AG09319 (cell line): Measurements from ENCODE around the gene FBXO17.
"Not testable (repeated sequence)": the region's sequence is repeated elsewhere in the genome, so short reads cannot be mapped to it uniquely, and the experiment has no call there.

Experiments used
- DNase-seq: peaks from one replicate; pipeline ENCODE4 v3.0.0-alpha.2; 2010; ENCODE audit warnings: low read depth; ENCODE audit errors: extremely low read depth
- TF ChIP-seq, protein P1 (sequence below): IDR thresholded peaks from 2 replicates; pipeline ENCODE4 v1.5.1; 2011; ENCODE audit warnings: low read depth, mild to moderate bottlenecking, inconsistent platforms, low read length, moderate library complexity

Gene FBXO17

DNA sequence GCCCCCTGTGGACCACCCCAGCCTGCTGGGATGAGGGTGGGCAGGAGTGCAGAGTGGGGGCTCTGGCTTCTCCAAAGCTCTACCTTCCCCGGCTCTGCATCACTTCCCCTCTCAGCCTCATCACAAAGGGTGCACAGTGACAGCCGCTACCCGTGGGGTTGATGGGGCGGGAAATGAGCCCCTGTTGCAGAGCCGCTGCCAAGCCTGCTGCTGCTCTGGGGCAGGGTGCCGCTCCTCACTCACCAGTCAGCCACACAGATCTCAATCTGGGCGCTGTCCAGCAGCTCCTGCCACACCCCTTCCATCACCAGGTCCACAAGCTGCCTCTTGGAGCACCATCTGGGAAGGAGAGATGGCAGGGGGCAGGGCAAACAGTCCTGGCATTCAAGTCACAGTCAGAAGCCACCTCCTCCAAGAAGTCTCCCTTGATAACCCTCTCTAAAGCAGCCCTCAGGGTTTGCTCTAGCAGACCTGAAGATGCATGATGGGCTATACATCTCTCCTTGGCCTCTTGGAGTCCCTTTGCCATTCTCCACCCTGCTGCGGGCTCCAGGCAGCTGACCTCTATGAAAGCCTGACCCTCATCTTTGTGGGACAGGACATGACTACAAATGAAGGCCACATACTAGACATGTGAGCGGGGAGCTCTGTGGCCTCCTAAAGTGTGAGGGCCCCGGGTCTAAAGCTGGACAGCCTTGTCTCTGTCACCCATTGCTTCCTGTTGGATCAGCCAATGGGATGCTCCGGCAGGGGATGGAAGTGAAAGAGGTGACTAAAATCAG lies 29.1 kb downstream of the FBXO17 start:
- DNase-seq = no peak
- TF ChIP-seq, protein P1, sequence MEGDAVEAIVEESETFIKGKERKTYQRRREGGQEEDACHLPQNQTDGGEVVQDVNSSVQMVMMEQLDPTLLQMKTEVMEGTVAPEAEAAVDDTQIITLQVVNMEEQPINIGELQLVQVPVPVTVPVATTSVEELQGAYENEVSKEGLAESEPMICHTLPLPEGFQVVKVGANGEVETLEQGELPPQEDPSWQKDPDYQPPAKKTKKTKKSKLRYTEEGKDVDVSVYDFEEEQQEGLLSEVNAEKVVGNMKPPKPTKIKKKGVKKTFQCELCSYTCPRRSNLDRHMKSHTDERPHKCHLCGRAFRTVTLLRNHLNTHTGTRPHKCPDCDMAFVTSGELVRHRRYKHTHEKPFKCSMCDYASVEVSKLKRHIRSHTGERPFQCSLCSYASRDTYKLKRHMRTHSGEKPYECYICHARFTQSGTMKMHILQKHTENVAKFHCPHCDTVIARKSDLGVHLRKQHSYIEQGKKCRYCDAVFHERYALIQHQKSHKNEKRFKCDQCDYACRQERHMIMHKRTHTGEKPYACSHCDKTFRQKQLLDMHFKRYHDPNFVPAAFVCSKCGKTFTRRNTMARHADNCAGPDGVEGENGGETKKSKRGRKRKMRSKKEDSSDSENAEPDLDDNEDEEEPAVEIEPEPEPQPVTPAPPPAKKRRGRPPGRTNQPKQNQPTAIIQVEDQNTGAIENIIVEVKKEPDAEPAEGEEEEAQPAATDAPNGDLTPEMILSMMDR = no peak

DNA sequence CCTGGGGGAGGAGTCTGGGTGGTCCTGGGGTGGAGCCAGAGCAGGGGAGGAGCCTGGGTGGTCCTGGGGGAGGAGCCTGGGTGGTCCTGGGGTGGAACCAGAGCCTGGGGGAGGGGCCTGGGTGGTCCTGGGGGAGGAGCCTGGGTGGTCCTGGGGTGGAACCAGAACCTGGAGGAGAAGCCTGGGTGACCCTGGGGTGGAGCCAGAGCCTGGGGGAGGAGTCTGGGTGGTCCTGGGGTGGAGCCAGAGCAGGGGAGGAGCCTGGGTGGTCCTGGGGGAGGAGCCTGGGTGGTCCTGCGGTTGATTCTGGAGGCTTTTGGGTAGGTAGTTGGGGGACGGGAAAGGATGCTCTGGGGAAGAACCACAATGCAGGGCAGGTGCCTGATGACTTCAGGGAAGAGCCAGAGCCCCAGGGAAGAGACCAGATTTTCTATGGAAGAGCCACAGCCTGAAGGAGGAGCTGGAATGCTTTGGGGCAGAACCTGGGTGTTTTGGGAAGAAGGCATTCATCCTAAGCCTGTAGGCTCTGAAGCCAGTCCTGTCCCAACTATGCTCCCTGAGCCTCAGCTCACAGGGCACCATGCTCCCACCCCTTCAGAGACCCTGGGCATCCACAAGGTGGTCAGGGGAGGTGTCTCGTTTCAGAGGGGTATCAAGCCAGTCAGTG lies 29.8 kb downstream of the FBXO17 start:
- TF ChIP-seq, protein P1 = no peak
- DNase-seq = no peak

DNA sequence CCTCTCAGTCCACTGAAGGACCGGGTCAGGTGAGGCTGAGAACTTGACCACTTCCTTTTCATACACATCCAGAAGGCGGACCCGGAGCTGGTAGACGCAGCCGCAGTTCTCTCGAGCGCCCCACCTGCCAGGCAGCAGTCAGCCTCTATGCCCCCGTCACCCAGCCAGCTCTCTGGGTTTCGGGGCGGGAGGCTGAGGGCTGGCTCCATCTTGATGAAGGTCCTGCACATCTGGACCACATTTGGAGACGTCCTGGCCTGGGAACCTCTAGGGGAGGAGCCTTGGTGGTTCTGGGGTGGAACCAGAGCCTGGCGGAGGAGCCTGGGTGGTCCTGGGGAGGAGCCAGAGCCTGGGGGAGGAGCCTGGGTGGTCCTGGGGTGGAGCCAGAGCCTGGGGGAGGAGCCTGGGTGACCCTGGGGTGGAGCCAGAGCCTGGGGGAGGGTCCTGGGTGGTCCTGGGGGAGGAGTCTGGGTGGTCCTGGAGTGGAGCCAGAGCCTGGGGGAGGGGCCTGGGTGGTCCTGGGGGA lies 30.5 kb downstream of the FBXO17 start:
- TF ChIP-seq, protein P1 = no peak
- DNase-seq = no peak

DNA sequence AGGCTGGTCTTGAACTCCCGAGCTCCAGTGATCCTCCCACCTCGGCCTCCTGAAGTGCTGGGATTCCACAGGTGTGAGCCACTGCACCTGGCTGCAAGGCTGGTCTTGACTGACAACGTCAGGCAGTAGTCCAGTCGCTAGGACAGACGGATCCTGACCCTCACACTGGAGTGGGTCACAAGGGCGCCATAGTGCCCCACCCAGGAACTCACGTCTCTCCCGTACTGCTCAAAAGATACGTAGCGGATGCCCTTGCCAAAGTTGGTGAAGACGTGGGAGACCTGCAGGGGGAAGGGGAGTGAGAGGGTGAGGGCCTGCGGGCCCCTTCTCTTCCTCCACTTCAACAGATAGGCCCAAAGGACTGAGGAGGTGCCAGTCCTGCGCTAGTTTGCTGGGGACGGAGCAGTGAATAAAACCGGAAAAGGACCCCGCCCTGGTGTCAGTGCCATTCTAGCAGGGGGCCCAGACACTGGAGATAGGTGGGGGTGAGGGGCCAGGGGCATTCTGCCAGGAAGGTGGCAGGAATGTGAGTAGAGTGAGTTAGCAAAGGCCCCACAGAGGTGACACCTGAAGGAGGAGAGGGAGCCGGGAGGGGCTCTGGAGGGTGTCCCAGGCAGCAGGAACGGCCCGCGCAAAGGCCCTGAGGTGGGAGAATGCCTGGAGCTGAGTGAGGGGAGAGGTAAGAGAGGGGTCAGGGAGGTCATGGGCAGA lies 32.9 kb downstream of the FBXO17 start:
- TF ChIP-seq, protein P1 = no peak

DNA sequence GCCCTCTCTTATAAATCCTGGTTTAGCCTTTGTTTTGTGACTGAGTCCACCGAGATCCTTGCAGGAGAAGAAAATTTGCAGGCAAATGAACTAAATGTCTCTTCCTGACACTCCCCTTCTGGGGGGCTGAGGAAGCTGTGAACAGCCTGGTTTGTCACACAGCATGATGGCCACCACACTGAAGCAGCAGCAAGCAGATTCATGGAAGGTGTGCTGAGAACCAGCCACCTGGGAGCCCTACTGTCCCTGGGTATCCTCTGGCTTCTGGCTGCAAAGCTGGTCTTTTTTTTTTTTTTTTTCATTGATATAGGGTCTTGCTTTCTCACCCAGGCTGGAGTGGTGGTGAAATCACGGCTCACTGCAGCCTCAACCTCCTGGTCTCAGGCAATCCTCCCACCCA lies 33.6 kb downstream of the FBXO17 start:
- DNase-seq = no peak
- TF ChIP-seq, protein P1 = no peak

More for the DNA sequence above, 32.9 kb downstream of the FBXO17 start:
- DNase-seq = no peak

DNA sequence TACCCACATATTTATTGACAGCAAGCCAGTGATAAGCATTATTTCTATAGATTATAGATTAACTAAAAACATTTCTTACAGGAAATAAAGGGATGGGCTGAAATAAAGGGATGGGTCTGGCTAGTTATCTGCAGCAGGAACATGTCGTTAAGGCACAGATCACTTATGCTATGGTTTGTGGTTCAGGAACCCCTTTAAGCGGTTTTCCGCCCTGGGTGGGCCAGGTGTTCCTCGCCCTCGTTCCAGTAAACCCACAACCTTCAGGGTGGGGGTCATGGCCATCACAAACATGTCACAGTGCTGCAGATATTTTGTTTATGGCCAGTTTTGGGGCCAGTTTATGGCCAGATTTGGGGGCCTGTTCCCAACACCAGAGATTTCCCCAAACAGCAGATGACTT lies 34.1 kb downstream of the FBXO17 start:
- not testable (repeated sequence) for DNase-seq

DNA sequence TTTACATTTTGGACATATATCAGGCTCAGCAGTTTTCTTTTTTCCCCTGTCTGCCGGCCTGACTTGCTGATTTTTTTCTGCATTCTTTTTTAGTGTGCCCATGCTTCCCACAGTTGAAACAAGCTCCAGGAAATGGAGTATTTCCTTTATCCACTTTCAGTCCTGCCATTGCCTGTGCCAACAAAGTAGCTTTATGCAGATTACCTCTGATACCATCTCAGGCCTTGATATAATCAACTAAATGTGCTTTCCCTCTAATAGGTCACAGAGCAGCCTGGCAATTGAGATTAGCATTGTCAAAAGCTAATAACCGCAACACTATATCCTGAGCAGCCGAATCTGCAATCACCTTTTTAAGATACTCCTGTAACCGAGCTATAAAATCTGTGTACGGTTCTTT lies 35.6 kb downstream of the FBXO17 start:
- TF ChIP-seq, protein P1 = no peak

More for the DNA sequence above, 35.6 kb downstream of the FBXO17 start:
- DNase-seq = no peak
